Stimulated activated effector memory CD8-positive, alpha-beta T cell treated with anti-CD3 and anti-CD28 coated beads, Interleukin-12 subunit alpha, Interleukin-12 subunit beta, amount 100 ng/mL, for 72 hours (primary cell): ENCODE measurements around the gene FN1.
"Not testable (repeated sequence)": the region's sequence is repeated elsewhere in the genome, so short reads cannot be mapped to it uniquely, and the experiment has no call there.

ENCODE experiments used
- ATAC-seq: fragments of 150-1000 bp; cut with Tn5 transposase; 2 replicates; pipeline ENCODE4 v1.10.0; 2021
- DNase-seq, 2 donors: peaks; one replicate each; pipeline ENCODE4 v3.0.0; 2021 to 2022; ENCODE audit warnings: low spot score in 2 of 2
- H3K27ac Mint-ChIP-seq: one replicate; pipeline ENCODE4 v1.8.0; 2022; ENCODE audit warnings: mild to moderate bottlenecking, mixed read lengths
- H3K36me3 Mint-ChIP-seq: one replicate; pipeline ENCODE4 v1.8.0; 2022; ENCODE audit warnings: mild to moderate bottlenecking, mixed read lengths
- H3K4me1 Mint-ChIP-seq: one replicate; pipeline ENCODE4 v1.8.0; 2022; ENCODE audit warnings: mixed read lengths
- H3K4me3 Mint-ChIP-seq: one replicate; pipeline ENCODE4 v1.8.0; 2022; ENCODE audit warnings: mild to moderate bottlenecking, mixed read lengths
- H3K9me3 Mint-ChIP-seq: one replicate; pipeline ENCODE4 v1.8.0; 2022; ENCODE audit warnings: mixed read lengths

Gene FN1

GRCh38 chr2:215363039-215363438 is 72.8 kb downstream of the FN1 start:
- H3K27ac Mint-ChIP-seq = no peak overlapping the region
- no peaks in the 10 kb centered on the region for H3K4me1 Mint-ChIP-seq
- H3K9me3 Mint-ChIP-seq = no peaks in the 10 kb centered on the region
- no peaks in the 10 kb centered on the region for H3K36me3 Mint-ChIP-seq
- H3K4me3 Mint-ChIP-seq = no peak overlapping the region
- no peak for DNase-seq
- no peak for ATAC-seq

GRCh38 chr2:215362562-215362904 is 73.3 kb downstream of the FN1 start:
- H3K27ac Mint-ChIP-seq = no peak overlapping the region
- no peaks in the 10 kb centered on the region for H3K36me3 Mint-ChIP-seq
- no peak overlapping the region for H3K4me3 Mint-ChIP-seq
- H3K9me3 Mint-ChIP-seq = no peaks in the 10 kb centered on the region
- DNase-seq (no peak), ATAC-seq (no peak)
- H3K4me1 Mint-ChIP-seq = no peaks in the 10 kb centered on the region

- DNase-seq (no peak), ATAC-seq (no peak)
- no peaks in the 10 kb centered on the region for H3K36me3 Mint-ChIP-seq
- H3K4me1 Mint-ChIP-seq = no peaks in the 10 kb centered on the region
- no peaks in the 10 kb centered on the region for H3K9me3 Mint-ChIP-seq
- no peak overlapping the region for H3K4me3 Mint-ChIP-seq
- no peak overlapping the region for H3K27ac Mint-ChIP-seq
Observed at GRCh38 chr2:215361876-215362561, 73.8 kb downstream of the FN1 start.

- H3K36me3 Mint-ChIP-seq = no peaks in the 10 kb centered on the region
- H3K9me3 Mint-ChIP-seq = no peaks in the 10 kb centered on the region
- ATAC-seq (no peak), DNase-seq (no peak)
- H3K27ac Mint-ChIP-seq = peak overlapping the region; percentile 72
- H3K4me3 Mint-ChIP-seq = no peak overlapping the region
- no peaks in the 10 kb centered on the region for H3K4me1 Mint-ChIP-seq
Observed at GRCh38 chr2:215361211-215361875, 74.5 kb downstream of the FN1 start.

GRCh38 chr2:215360596-215360995 is 75.3 kb downstream of the FN1 start:
- DNase-seq (no peak), ATAC-seq (no peak)
- no peaks in the 10 kb centered on the region for H3K4me1 Mint-ChIP-seq
- no peak overlapping the region for H3K4me3 Mint-ChIP-seq
- no peak overlapping the region for H3K27ac Mint-ChIP-seq
- peaks cover under 1% of the 10 kb centered on the region for H3K36me3 Mint-ChIP-seq
- no peaks in the 10 kb centered on the region for H3K9me3 Mint-ChIP-seq

GRCh38 chr2:215360059-215360458 is 75.8 kb downstream of the FN1 start:
- H3K9me3 Mint-ChIP-seq, H3K27ac Mint-ChIP-seq, H3K4me3 Mint-ChIP-seq, ATAC-seq, DNase-seq, H3K36me3 Mint-ChIP-seq, H3K4me1 Mint-ChIP-seq: not testable (repeated sequence)

GRCh38 chr2:215359576-215359922 is 76.3 kb downstream of the FN1 start:
- no peak overlapping the region for H3K27ac Mint-ChIP-seq
- no peaks in the 10 kb centered on the region for H3K9me3 Mint-ChIP-seq
- no peak for DNase-seq
- H3K4me1 Mint-ChIP-seq = no peaks in the 10 kb centered on the region
- ATAC-seq = no peak
- H3K4me3 Mint-ChIP-seq = no peak overlapping the region
- peaks cover 6% of the 10 kb centered on the region for H3K36me3 Mint-ChIP-seq

GRCh38 chr2:215358891-215359575 is 76.8 kb downstream of the FN1 start:
- no peak overlapping the region for H3K27ac Mint-ChIP-seq
- no peak overlapping the region for H3K4me3 Mint-ChIP-seq
- H3K36me3 Mint-ChIP-seq = peaks cover 6% of the 10 kb centered on the region
- no peak for ATAC-seq
- H3K4me1 Mint-ChIP-seq = no peaks in the 10 kb centered on the region
- DNase-seq = no peak
- H3K9me3 Mint-ChIP-seq = no peaks in the 10 kb centered on the region

GRCh38 chr2:215358312-215358845 is 77.5 kb downstream of the FN1 start:
- Mint-ChIP-seq H3K9me3 (no peaks in the 10 kb centered on the region), H3K4me1 (no peaks in the 10 kb centered on the region), H3K4me3 (no peak overlapping the region), H3K36me3 (peaks cover 6% of the 10 kb centered on the region), H3K27ac (no peak overlapping the region)
- ATAC-seq (no peak), DNase-seq (no peak)

GRCh38 chr2:215357660-215358059 is 78.2 kb downstream of the FN1 start:
- Mint-ChIP-seq H3K9me3 (no peaks in the 10 kb centered on the region), H3K27ac (no peak overlapping the region), H3K4me3 (no peak overlapping the region), H3K36me3 (peaks cover 9% of the 10 kb centered on the region), H3K4me1 (no peaks in the 10 kb centered on the region)
- ATAC-seq = no peak
- DNase-seq = no peak

- no peaks in the 10 kb centered on the region for H3K9me3 Mint-ChIP-seq
Observed at GRCh38 chr2:215356948-215357461, 78.9 kb downstream of the FN1 start.

GRCh38 chr2:215356334-215356947 is 79.4 kb downstream of the FN1 start:
- no peak overlapping the region for H3K4me3 Mint-ChIP-seq
- DNase-seq (no peak), ATAC-seq (no peak)

More at GRCh38 chr2:215356948-215357461, 78.9 kb downstream of the FN1 start:
- no peak overlapping the region for H3K4me3 Mint-ChIP-seq
- no peak overlapping the region for H3K27ac Mint-ChIP-seq
- ATAC-seq = no peak
- no peak for DNase-seq
- peaks cover 15% of the 10 kb centered on the region for H3K36me3 Mint-ChIP-seq
- no peaks in the 10 kb centered on the region for H3K4me1 Mint-ChIP-seq

GRCh38 chr2:215355801-215356200 is 80.1 kb downstream of the FN1 start:
- ATAC-seq (no peak), DNase-seq (no peak)
- H3K9me3 Mint-ChIP-seq = no peaks in the 10 kb centered on the region
- H3K4me3 Mint-ChIP-seq = no peak overlapping the region
- H3K36me3 Mint-ChIP-seq = peaks cover 26% of the 10 kb centered on the region
- H3K27ac Mint-ChIP-seq = no peak overlapping the region
- no peaks in the 10 kb centered on the region for H3K4me1 Mint-ChIP-seq

More at GRCh38 chr2:215356334-215356947, 79.4 kb downstream of the FN1 start:
- no peaks in the 10 kb centered on the region for H3K9me3 Mint-ChIP-seq
- no peaks in the 10 kb centered on the region for H3K4me1 Mint-ChIP-seq
- H3K36me3 Mint-ChIP-seq = peaks cover 20% of the 10 kb centered on the region
- no peak overlapping the region for H3K27ac Mint-ChIP-seq

GRCh38 chr2:215354771-215355695 is 80.8 kb downstream of the FN1 start:
- Mint-ChIP-seq H3K4me1 (no peaks in the 10 kb centered on the region), H3K36me3 (peaks cover 33% of the 10 kb centered on the region), H3K27ac (no peak overlapping the region), H3K4me3 (no peak overlapping the region), H3K9me3 (no peaks in the 10 kb centered on the region)
- DNase-seq = no peak
- ATAC-seq = no peak
